Measurements from ENCODE around the gene MEDAG.
A peak's percentile ranks its signal among the peaks of the same experiment; 100 is the strongest.

MEDAG gene

DNA sequence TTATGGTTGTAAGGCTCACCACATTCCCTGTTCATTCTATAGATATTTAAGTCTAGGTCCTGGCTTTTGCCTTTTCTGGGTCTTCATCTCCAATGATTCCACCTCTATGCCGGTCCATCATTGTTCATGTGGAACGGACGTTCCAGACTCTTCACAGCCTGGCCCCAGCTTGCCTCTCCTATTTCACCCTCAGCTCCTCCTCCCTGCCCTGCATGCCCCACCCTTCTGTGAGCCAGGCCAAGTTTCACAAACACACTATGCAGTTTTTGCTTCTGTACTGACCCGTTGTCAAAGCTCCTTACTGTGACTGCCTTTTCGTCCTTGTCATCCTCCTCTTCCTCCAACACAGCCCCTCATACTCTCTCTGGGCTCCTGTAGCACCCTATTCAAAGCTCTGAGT, 57.7 kb downstream of the MEDAG start:
- peak; percentile 67; the same call in 2 of the 3 replicates for ATAC-seq
- TF ChIP-seq TOX (CRISPR knock-in tag; IDR thresholded peaks at IDR 0.05; ENCODE audit: borderline replicate concordance) (no peak), ZNF70 (CRISPR knock-in tag; IDR thresholded peaks at IDR 0.05) (no peak), SNAI2 (CRISPR knock-in tag; IDR thresholded peaks at IDR 0.05) (no peak), OSR1 (CRISPR knock-in tag; IDR thresholded peaks at IDR 0.05) (no peak), BACH2 (CRISPR knock-in tag; IDR thresholded peaks at IDR 0.05; ENCODE audit: borderline replicate concordance) (no peak), ZFP30 (CRISPR knock-in tag; IDR thresholded peaks at IDR 0.05) (no peak), ZNF565 (CRISPR knock-in tag; conservative IDR thresholded peaks at IDR 0.05; ENCODE audit: low read depth) (no peak), GLIS3 (CRISPR knock-in tag; IDR thresholded peaks at IDR 0.05) (no peak), ESRRG (CRISPR knock-in tag; IDR thresholded peaks at IDR 0.05) (no peak), TCF4 (CRISPR knock-in tag; IDR thresholded peaks at IDR 0.05; ENCODE audit: borderline replicate concordance) (no peak), ZFP3 (CRISPR knock-in tag; IDR thresholded peaks at IDR 0.05) (no peak), RARB (CRISPR knock-in tag; IDR thresholded peaks at IDR 0.05) (no peak), ZC3H10 (CRISPR knock-in tag; IDR thresholded peaks at IDR 0.05) (no peak), PATZ1 (CRISPR knock-in tag; IDR thresholded peaks at IDR 0.05; ENCODE audit: borderline replicate concordance) (no peak)
- TF ChIP-seq, protein P1, sequence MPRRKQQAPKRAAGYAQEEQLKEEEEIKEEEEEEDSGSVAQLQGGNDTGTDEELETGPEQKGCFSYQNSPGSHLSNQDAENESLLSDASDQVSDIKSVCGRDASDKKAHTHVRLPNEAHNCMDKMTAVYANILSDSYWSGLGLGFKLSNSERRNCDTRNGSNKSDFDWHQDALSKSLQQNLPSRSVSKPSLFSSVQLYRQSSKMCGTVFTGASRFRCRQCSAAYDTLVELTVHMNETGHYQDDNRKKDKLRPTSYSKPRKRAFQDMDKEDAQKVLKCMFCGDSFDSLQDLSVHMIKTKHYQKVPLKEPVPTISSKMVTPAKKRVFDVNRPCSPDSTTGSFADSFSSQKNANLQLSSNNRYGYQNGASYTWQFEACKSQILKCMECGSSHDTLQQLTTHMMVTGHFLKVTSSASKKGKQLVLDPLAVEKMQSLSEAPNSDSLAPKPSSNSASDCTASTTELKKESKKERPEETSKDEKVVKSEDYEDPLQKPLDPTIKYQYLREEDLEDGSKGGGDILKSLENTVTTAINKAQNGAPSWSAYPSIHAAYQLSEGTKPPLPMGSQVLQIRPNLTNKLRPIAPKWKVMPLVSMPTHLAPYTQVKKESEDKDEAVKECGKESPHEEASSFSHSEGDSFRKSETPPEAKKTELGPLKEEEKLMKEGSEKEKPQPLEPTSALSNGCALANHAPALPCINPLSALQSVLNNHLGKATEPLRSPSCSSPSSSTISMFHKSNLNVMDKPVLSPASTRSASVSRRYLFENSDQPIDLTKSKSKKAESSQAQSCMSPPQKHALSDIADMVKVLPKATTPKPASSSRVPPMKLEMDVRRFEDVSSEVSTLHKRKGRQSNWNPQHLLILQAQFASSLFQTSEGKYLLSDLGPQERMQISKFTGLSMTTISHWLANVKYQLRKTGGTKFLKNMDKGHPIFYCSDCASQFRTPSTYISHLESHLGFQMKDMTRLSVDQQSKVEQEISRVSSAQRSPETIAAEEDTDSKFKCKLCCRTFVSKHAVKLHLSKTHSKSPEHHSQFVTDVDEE (CRISPR knock-in tag; IDR thresholded peaks at IDR 0.05), result no peak
- TF ChIP-seq, protein P2, sequence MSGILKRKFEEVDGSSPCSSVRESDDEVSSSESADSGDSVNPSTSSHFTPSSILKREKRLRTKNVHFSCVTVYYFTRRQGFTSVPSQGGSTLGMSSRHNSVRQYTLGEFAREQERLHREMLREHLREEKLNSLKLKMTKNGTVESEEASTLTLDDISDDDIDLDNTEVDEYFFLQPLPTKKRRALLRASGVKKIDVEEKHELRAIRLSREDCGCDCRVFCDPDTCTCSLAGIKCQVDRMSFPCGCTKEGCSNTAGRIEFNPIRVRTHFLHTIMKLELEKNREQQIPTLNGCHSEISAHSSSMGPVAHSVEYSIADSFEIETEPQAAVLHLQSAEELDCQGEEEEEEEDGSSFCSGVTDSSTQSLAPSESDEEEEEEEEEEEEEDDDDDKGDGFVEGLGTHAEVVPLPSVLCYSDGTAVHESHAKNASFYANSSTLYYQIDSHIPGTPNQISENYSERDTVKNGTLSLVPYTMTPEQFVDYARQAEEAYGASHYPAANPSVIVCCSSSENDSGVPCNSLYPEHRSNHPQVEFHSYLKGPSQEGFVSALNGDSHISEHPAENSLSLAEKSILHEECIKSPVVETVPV (CRISPR knock-in tag; IDR thresholded peaks at IDR 0.05), result no peak

DNA sequence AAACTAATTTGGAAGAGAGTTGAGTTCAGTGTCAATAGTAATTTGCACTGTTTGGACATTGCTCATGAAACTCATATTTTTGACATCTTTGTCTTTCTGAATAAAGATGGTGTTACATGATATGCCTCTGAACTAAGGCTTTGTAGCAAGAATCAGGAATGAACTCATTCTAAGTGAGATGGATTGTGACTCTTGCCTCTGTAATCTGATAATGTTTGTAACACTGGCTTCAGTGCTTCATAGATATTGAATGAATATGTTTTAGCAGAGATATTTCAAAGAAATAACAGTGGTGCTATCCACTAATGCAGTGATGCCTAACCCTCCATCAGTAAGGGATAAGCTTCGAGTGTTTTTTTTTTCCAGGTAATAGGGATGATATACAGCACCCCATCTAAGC, 59.3 kb downstream of the MEDAG start:
- no peak for TF ChIP-seq PPARA (CRISPR knock-in tag; IDR thresholded peaks at IDR 0.05; ENCODE audit: borderline replicate concordance)
- TF ChIP-seq TCF4 (CRISPR knock-in tag; IDR thresholded peaks at IDR 0.05; ENCODE audit: borderline replicate concordance), result no peak
- no peak for TF ChIP-seq GLIS3 (CRISPR knock-in tag; IDR thresholded peaks at IDR 0.05)
- TF ChIP-seq, protein P1 (CRISPR knock-in tag; IDR thresholded peaks at IDR 0.05), result no peak
- no peak for TF ChIP-seq ZFP3 (CRISPR knock-in tag; IDR thresholded peaks at IDR 0.05)
- TF ChIP-seq, protein P3, sequence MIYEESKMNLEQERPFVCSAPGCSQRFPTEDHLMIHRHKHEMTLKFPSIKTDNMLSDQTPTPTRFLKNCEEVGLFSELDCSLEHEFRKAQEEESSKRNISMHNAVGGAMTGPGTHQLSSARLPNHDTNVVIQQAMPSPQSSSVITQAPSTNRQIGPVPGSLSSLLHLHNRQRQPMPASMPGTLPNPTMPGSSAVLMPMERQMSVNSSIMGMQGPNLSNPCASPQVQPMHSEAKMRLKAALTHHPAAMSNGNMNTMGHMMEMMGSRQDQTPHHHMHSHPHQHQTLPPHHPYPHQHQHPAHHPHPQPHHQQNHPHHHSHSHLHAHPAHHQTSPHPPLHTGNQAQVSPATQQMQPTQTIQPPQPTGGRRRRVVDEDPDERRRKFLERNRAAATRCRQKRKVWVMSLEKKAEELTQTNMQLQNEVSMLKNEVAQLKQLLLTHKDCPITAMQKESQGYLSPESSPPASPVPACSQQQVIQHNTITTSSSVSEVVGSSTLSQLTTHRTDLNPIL (CRISPR knock-in tag; IDR thresholded peaks at IDR 0.05; ENCODE audit: low read depth), result no peak
- TF ChIP-seq SNAI2 (CRISPR knock-in tag; IDR thresholded peaks at IDR 0.05), result no peak
- ATAC-seq, result no peak

- TF ChIP-seq POU6F1 (CRISPR knock-in tag; IDR thresholded peaks at IDR 0.05; ENCODE audit: borderline replicate concordance, low read depth), result no peak
- no peak for TF ChIP-seq ZNF70 (CRISPR knock-in tag; IDR thresholded peaks at IDR 0.05)
- TF ChIP-seq, protein P2 (CRISPR knock-in tag; IDR thresholded peaks at IDR 0.05), result no peak
- no peak for TF ChIP-seq TOX (CRISPR knock-in tag; IDR thresholded peaks at IDR 0.05; ENCODE audit: borderline replicate concordance)
- TF ChIP-seq SNAI2 (CRISPR knock-in tag; IDR thresholded peaks at IDR 0.05), result no peak
- no peak for TF ChIP-seq OSR1 (CRISPR knock-in tag; IDR thresholded peaks at IDR 0.05)
- TF ChIP-seq ZNF565 (CRISPR knock-in tag; conservative IDR thresholded peaks at IDR 0.05; ENCODE audit: low read depth), result no peak
- no peak for TF ChIP-seq ZC3H10 (CRISPR knock-in tag; IDR thresholded peaks at IDR 0.05)
Observed at GRCh38 chr13:30966101-30966500, 60.0 kb downstream of the MEDAG start.

More at GRCh38 chr13:30966101-30966500, 60.0 kb downstream of the MEDAG start:
- ATAC-seq, result no peak
